Hepatocyte (in vitro differentiated cells): ENCODE measurements around the gene PRKAG2.

Experiments used
- EZH2 ChIP-seq: fragments of 200-600 bp; sonication (generic); IDR thresholded peaks from 2 replicates; pipeline ENCODE4 v1.6.1; 2016; ENCODE audit warnings: antibody characterized with exemption, mild to moderate bottlenecking, borderline replicate concordance
- EZH2phosphoT487 ChIP-seq: fragments of 200-600 bp; sonication (generic); IDR thresholded peaks from one replicate; pipeline ENCODE4 v1.6.1; 2018; ENCODE audit warnings: antibody characterized with exemption, mild to moderate bottlenecking, low read depth, moderate library complexity; ENCODE audit not compliant: unreplicated experiment, severe bottlenecking
- TF ChIP-seq, protein P1 (sequence below): fragments of 200-600 bp; sonication (generic); IDR thresholded peaks from 2 replicates; pipeline ENCODE4 v1.5.1; 2016; ENCODE audit warnings: antibody characterized with exemption, mild to moderate bottlenecking; ENCODE audit not compliant: poor library complexity

DNA sequence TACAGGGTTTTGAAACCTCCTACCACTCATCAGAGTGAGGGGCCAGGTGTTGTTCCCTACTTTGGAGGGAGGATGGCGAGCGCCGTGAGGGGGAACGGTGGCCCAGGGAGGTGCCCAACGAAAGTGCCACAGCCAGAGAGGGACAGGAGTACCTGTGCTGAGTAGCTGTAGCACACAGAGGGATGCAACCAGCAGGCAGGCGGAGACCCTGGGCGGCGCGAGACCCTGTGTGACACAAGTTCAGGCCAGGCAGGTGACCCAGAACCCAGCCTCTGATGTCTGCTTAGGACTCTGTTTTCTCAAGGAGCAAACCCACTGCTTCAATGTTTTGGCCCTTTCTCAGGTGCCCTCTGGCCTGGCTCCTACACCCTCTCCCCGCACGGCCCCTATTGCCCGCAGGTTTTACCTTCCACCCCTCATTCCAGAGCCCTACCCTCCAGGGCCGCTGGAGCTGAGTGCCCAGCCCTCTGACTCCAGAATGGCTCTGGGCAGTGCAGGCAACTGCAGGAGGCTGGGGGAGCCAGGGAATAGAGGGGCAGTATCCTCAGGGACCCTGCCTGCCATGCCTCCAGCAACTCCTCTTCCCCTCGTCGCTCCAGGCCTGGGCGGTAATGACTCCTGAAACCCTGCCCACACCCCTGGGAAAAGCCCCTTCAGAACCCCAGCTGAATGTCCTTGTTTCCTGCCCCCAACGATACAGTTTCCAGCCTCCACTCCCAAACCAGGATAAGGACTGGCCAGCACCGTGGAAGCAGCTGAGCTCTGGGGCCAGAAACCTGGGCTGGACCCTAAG, 193.1 kb downstream of the PRKAG2 start:
- TF ChIP-seq EZH2 (no peak), EZH2phosphoT487 (no peak)
- TF ChIP-seq, protein P1, sequence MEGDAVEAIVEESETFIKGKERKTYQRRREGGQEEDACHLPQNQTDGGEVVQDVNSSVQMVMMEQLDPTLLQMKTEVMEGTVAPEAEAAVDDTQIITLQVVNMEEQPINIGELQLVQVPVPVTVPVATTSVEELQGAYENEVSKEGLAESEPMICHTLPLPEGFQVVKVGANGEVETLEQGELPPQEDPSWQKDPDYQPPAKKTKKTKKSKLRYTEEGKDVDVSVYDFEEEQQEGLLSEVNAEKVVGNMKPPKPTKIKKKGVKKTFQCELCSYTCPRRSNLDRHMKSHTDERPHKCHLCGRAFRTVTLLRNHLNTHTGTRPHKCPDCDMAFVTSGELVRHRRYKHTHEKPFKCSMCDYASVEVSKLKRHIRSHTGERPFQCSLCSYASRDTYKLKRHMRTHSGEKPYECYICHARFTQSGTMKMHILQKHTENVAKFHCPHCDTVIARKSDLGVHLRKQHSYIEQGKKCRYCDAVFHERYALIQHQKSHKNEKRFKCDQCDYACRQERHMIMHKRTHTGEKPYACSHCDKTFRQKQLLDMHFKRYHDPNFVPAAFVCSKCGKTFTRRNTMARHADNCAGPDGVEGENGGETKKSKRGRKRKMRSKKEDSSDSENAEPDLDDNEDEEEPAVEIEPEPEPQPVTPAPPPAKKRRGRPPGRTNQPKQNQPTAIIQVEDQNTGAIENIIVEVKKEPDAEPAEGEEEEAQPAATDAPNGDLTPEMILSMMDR, result no peak
